GM19351 (cell line): ENCODE data around the gene P3H2.

Source experiments
- ATAC-seq: cut with Tn5 transposase; IDR thresholded peaks from one replicate; pipeline ENCODE4 v1.9.1; 2021; ENCODE audit warnings: mild to moderate bottlenecking, moderate library complexity; ENCODE audit not compliant: unreplicated experiment

Gene P3H2

GRCh38 chr3:190019844-190020243, 100.9 kb downstream of the P3H2 start:
- no peak for ATAC-seq

GRCh38 chr3:190019006-190019405, 101.7 kb downstream of the P3H2 start:
- ATAC-seq = no peak

- no peak for ATAC-seq
Observed at GRCh38 chr3:190018460-190018859, 102.2 kb downstream of the P3H2 start.

GRCh38 chr3:190017521-190018288, 103.0 kb downstream of the P3H2 start:
- ATAC-seq = no peak

GRCh38 chr3:190016966-190017365, 103.7 kb downstream of the P3H2 start:
- no peak for ATAC-seq

- no peak for ATAC-seq
Observed at GRCh38 chr3:190014940-190015339, 105.8 kb downstream of the P3H2 start.

- ATAC-seq = peak; percentile 53
Observed at GRCh38 chr3:190013943-190014924, 106.5 kb downstream of the P3H2 start.

- ATAC-seq = no peak
Observed at GRCh38 chr3:190012784-190013183, 107.9 kb downstream of the P3H2 start.

GRCh38 chr3:190012314-190012782, 108.3 kb downstream of the P3H2 start:
- no peak for ATAC-seq

- ATAC-seq = no peak
Observed at GRCh38 chr3:190010486-190010885, 110.2 kb downstream of the P3H2 start.

- ATAC-seq = no peak
Observed at GRCh38 chr3:190009614-190010013, 111.1 kb downstream of the P3H2 start.

GRCh38 chr3:190008432-190008831, 112.3 kb downstream of the P3H2 start:
- no peak for ATAC-seq

- no peak for ATAC-seq
Observed at GRCh38 chr3:190005343-190006113, 115.2 kb downstream of the P3H2 start.

GRCh38 chr3:190004656-190005055, 116.0 kb downstream of the P3H2 start:
- ATAC-seq = no peak

- no peak for ATAC-seq
Observed at GRCh38 chr3:190003681-190004123, 117.0 kb downstream of the P3H2 start.

GRCh38 chr3:190003068-190003467, 117.6 kb downstream of the P3H2 start:
- no peak for ATAC-seq

GRCh38 chr3:190001426-190001825, 119.3 kb downstream of the P3H2 start:
- no peak for ATAC-seq

- no peak for ATAC-seq
Observed at GRCh38 chr3:190000861-190001196, 119.9 kb downstream of the P3H2 start.

- no peak for ATAC-seq
Observed at GRCh38 chr3:190000187-190000860, 120.4 kb downstream of the P3H2 start.

GRCh38 chr3:189999718-190000117, 121.0 kb downstream of the P3H2 start:
- no peak for ATAC-seq
